Measurements from ENCODE around the gene PLEK2. TPM values are rescaled to one million over a fixed set of nuclear protein-coding genes. Genes with fewer than 3 reads are reported as not detected.

The PLEK2 gene
- total RNA-seq, 1 experiment from 2014 or later = 1.3 TPM

GRCh38 chr14:67392800-67393199 lies 19.2 kb downstream of the PLEK2 start:
- ATAC-seq (no peak), DNase-seq (ENCODE audit: low spot score) (no peak)
- Mint-ChIP-seq H3K36me3 (no peaks in the 10 kb centered on the region), H3K4me1 (peaks cover 6% of the 10 kb centered on the region), H3K9me3 (no peaks in the 10 kb centered on the region), H3K27ac (no peak overlapping the region), H3K4me3 (no peak overlapping the region), H3K27me3 (ENCODE audit: low read depth) (no peaks in the 10 kb centered on the region)
- TF ChIP-seq, protein P1, sequence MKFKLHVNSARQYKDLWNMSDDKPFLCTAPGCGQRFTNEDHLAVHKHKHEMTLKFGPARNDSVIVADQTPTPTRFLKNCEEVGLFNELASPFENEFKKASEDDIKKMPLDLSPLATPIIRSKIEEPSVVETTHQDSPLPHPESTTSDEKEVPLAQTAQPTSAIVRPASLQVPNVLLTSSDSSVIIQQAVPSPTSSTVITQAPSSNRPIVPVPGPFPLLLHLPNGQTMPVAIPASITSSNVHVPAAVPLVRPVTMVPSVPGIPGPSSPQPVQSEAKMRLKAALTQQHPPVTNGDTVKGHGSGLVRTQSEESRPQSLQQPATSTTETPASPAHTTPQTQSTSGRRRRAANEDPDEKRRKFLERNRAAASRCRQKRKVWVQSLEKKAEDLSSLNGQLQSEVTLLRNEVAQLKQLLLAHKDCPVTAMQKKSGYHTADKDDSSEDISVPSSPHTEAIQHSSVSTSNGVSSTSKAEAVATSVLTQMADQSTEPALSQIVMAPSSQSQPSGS (CRISPR knock-in tag; IDR thresholded peaks at IDR 0.05; ENCODE audit: borderline replicate concordance, low read depth) = no peak
- no peak for TF ChIP-seq IRF2 (CRISPR knock-in tag; IDR thresholded peaks at IDR 0.05; ENCODE audit: borderline replicate concordance, low read depth)
- no peak for TF ChIP-seq ATF6 (CRISPR knock-in tag; IDR thresholded peaks at IDR 0.05)
- no peak for TF ChIP-seq NR3C1 (CRISPR knock-in tag; conservative IDR thresholded peaks at IDR 0.05; ENCODE audit: low read depth)
- TF ChIP-seq ZBTB43 (CRISPR knock-in tag; IDR thresholded peaks at IDR 0.05) = no peak
- TF ChIP-seq TEAD4 (CRISPR knock-in tag; IDR thresholded peaks at IDR 0.05) = no peak
- TF ChIP-seq, protein P2, sequence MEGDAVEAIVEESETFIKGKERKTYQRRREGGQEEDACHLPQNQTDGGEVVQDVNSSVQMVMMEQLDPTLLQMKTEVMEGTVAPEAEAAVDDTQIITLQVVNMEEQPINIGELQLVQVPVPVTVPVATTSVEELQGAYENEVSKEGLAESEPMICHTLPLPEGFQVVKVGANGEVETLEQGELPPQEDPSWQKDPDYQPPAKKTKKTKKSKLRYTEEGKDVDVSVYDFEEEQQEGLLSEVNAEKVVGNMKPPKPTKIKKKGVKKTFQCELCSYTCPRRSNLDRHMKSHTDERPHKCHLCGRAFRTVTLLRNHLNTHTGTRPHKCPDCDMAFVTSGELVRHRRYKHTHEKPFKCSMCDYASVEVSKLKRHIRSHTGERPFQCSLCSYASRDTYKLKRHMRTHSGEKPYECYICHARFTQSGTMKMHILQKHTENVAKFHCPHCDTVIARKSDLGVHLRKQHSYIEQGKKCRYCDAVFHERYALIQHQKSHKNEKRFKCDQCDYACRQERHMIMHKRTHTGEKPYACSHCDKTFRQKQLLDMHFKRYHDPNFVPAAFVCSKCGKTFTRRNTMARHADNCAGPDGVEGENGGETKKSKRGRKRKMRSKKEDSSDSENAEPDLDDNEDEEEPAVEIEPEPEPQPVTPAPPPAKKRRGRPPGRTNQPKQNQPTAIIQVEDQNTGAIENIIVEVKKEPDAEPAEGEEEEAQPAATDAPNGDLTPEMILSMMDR (IDR thresholded peaks at IDR 0.05) = no peak
- TF ChIP-seq PRRX2 (CRISPR knock-in tag; IDR thresholded peaks at IDR 0.05) = no peak
- ChIA-PET CTCF (interaction anchor here (0.6 to 1.1 kb wide), 2 partner anchors 33 to 269 kb away, joined by 3 to 7 read pairs; partner anchors contain the start of gene ATP6V1D), POLR2A (no interaction called here)

DNA sequence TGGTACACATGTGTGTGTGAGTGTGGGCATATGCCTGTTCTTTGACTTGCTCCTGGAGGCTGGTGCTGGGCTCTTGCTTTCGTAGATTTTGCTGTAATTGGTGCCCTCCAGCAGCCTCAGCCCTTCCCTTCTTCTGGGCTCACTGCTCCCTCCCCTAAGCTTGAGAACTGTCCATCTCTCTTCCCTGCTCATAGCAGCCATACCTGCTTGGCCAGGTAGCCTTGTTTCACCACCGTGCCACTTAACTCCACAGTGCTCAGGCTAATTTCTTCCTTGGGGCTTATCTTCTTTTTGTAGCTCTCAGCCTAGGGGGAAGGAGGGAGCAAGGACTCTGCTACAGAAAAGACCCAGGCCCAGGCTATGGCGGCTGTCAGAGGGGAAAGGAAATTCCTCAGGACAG lies 19.8 kb downstream of the PLEK2 start:
- H3K27me3 Mint-ChIP-seq (ENCODE audit: low read depth) = no peaks in the 10 kb centered on the region
- peaks cover 6% of the 10 kb centered on the region for H3K4me1 Mint-ChIP-seq
- DNase-seq (ENCODE audit: low spot score) = no peak
- no peak for ATAC-seq
- TF ChIP-seq, protein P2 (IDR thresholded peaks at IDR 0.05) = no peak
- TF ChIP-seq FOXP4 (CRISPR knock-in tag; IDR thresholded peaks at IDR 0.05) (no peak), ZBTB21 (CRISPR knock-in tag; IDR thresholded peaks at IDR 0.05; ENCODE audit: borderline replicate concordance) (no peak), SOX15 (CRISPR knock-in tag; IDR thresholded peaks at IDR 0.05) (no peak), FOXK1 (CRISPR knock-in tag; IDR thresholded peaks at IDR 0.05) (no peak), MYBL2 (CRISPR knock-in tag; IDR thresholded peaks at IDR 0.05) (no peak), MAX (CRISPR knock-in tag; IDR thresholded peaks at IDR 0.05) (no peak), ZNF396 (CRISPR knock-in tag; IDR thresholded peaks at IDR 0.05; ENCODE audit: borderline replicate concordance) (no peak), KAT7 (CRISPR knock-in tag; IDR thresholded peaks at IDR 0.05; ENCODE audit: borderline replicate concordance) (no peak), TCF7 (CRISPR knock-in tag; IDR thresholded peaks at IDR 0.05; ENCODE audit: low read depth) (no peak), ZNF317 (CRISPR knock-in tag; IDR thresholded peaks at IDR 0.05; ENCODE audit: borderline replicate concordance, low read depth) (no peak), IRF2 (CRISPR knock-in tag; IDR thresholded peaks at IDR 0.05; ENCODE audit: borderline replicate concordance, low read depth) (no peak), SMAD4 (CRISPR knock-in tag; IDR thresholded peaks at IDR 0.05) (no peak), RELA (CRISPR knock-in tag; IDR thresholded peaks at IDR 0.05; ENCODE audit: borderline replicate concordance) (no peak), OVOL2 (CRISPR knock-in tag; IDR thresholded peaks at IDR 0.05; ENCODE audit: borderline replicate concordance) (no peak), HMGA2 (CRISPR knock-in tag; IDR thresholded peaks at IDR 0.05) (no peak)
- H3K9me3 Mint-ChIP-seq = no peaks in the 10 kb centered on the region
- ChIA-PET CTCF (interaction anchor here (1.1 to 2.6 kb wide), 2 partner anchors 33 to 35 kb away, joined by 3 to 9 read pairs; partner anchors contain the start of gene ATP6V1D), POLR2A (no interaction called here)
- 0 out of 2 replicates have a peak overlapping the region, but pooled peaks have one; percentile 21 for H3K27ac Mint-ChIP-seq
- no peak overlapping the region for H3K4me3 Mint-ChIP-seq
- H3K36me3 Mint-ChIP-seq = no peaks in the 10 kb centered on the region
